HEK293 (cell line): Measurements from ENCODE around the gene GSG1L.

Experiments used
- CTCF ChIP-seq: fragments of 450-650 bp; formaldehyde crosslinking; IDR thresholded peaks from 2 replicates; pipeline ENCODE4 v1.5.1; 2016; ENCODE audit warnings: missing biosample characterization, missing genetic modification characterization
- OSR2 ChIP-seq: fragments of 450-650 bp; formaldehyde crosslinking; IDR thresholded peaks from 2 replicates; pipeline ENCODE4 v1.5.1; 2016; ENCODE audit warnings: missing biosample characterization, missing genetic modification characterization
- PATZ1 ChIP-seq: fragments of 450-650 bp; formaldehyde crosslinking; IDR thresholded peaks from 2 replicates; pipeline ENCODE4 v1.5.1; 2016; ENCODE audit warnings: missing biosample characterization, missing genetic modification characterization
- REST ChIP-seq: fragments of 450-650 bp; formaldehyde crosslinking; IDR thresholded peaks from 2 replicates; pipeline ENCODE4 v1.5.1; 2016; ENCODE audit warnings: missing biosample characterization, missing genetic modification characterization
- ZBTB10 ChIP-seq: fragments of 450-650 bp; formaldehyde crosslinking; IDR thresholded peaks from 2 replicates; pipeline ENCODE4 v1.5.1; 2016; ENCODE audit warnings: missing biosample characterization, missing genetic modification characterization
- ZBTB6 ChIP-seq: fragments of 450-650 bp; formaldehyde crosslinking; IDR thresholded peaks from 2 replicates; pipeline ENCODE4 v1.5.1; 2017; ENCODE audit warnings: missing biosample characterization, missing genetic modification characterization
- ZSCAN4 ChIP-seq: fragments of 450-650 bp; formaldehyde crosslinking; IDR thresholded peaks from 2 replicates; pipeline ENCODE4 v1.5.1; 2017; ENCODE audit warnings: missing biosample characterization, missing genetic modification characterization

GRCh38 chr16:28110479-28110878 is 47.0 kb upstream of the GSG1L start:
- no peak for TF ChIP-seq OSR2 (tag by site-specific recombination)
- TF ChIP-seq ZBTB10 (tag by site-specific recombination): no peak
- no peak for TF ChIP-seq PATZ1 (tag by site-specific recombination)
- no peak for TF ChIP-seq ZSCAN4
- no peak for TF ChIP-seq ZBTB6 (tag by site-specific recombination)
- TF ChIP-seq CTCF: no peak
- no peak for TF ChIP-seq REST
